Prostate gland (tissue), 2 donors: ENCODE data around the gene TRIO.

Source experiments
- CTCF ChIP-seq, 4 experiments: fragments of 200-600 bp in 2 of 4; fragments of 450-650 bp in 2 of 4; sonication (generic) in 2 of 4; IDR thresholded peaks; 1 replicate in 3 of 4; 2 replicates in 1 of 4; pipeline ENCODE4 v1.5.1; 2016 to 2019; ENCODE audit warnings: antibody characterized with exemption in 4 of 4, mild to moderate bottlenecking in 2 of 4, moderate library complexity in 2 of 4
- POLR2AphosphoS5 ChIP-seq: sonication (generic); formaldehyde crosslinking; IDR thresholded peaks from one replicate; pipeline ENCODE4 v1.6.1; 2017; ENCODE audit warnings: antibody characterized with exemption

GRCh38 chr5:14512574-14512973, 369.4 kb downstream of the TRIO start:
- TF ChIP-seq CTCF (IDR thresholded peaks at IDR 0.05) (no peak), POLR2AphosphoS5 (no peak)
